ENCODE measurements around the gene ELAC1. TPM values are rescaled to one million over a fixed set of nuclear protein-coding genes. Genes with fewer than 3 reads are reported as not detected.

ELAC1 gene
- total and polyA plus RNA-seq, 2 of the 8 experiments (the other 6 are each of a cell fraction or from before 2014, with no cell fraction given) = 2.3 to 3.4 TPM

DNA sequence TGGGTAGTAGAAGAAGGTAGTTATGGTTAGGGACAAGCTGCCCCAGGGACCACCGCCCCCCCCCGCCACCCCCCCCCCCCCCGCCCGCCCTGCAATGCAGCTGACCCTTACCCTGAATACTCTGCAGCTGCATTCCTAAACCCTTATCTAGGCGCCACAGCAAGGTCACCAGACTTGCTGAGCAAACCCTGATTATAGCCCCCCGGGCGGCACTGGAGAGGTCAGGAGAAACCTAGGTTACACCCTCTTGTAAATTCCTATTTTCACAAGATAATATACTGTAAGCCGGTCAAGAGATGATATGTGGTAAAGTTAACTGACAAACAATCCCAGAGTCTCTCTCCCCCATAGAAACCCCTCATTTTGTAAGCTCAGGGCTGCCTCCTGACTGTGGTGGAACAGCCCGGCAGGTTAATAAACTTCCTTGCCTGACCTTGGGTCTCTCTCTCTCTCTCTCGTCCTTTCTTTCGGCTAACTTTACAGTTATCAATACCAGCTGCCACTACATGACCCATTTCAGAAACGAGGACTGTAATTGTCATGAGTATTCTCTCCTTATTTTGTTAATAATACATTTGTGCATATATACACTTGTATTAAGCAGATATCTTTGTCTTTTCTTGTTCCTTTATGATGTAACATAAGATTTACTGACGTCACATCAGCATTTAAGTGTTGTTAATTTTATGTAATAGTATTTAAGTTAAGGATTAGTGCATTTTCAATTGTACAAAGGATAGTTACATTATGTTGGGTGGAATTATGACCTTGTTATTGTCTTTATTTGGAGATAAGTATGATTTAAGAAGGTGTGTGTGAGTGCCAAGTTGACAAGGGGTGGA, 39.3 kb downstream of the ELAC1 start (continued):
- TF ChIP-seq, protein P1, sequence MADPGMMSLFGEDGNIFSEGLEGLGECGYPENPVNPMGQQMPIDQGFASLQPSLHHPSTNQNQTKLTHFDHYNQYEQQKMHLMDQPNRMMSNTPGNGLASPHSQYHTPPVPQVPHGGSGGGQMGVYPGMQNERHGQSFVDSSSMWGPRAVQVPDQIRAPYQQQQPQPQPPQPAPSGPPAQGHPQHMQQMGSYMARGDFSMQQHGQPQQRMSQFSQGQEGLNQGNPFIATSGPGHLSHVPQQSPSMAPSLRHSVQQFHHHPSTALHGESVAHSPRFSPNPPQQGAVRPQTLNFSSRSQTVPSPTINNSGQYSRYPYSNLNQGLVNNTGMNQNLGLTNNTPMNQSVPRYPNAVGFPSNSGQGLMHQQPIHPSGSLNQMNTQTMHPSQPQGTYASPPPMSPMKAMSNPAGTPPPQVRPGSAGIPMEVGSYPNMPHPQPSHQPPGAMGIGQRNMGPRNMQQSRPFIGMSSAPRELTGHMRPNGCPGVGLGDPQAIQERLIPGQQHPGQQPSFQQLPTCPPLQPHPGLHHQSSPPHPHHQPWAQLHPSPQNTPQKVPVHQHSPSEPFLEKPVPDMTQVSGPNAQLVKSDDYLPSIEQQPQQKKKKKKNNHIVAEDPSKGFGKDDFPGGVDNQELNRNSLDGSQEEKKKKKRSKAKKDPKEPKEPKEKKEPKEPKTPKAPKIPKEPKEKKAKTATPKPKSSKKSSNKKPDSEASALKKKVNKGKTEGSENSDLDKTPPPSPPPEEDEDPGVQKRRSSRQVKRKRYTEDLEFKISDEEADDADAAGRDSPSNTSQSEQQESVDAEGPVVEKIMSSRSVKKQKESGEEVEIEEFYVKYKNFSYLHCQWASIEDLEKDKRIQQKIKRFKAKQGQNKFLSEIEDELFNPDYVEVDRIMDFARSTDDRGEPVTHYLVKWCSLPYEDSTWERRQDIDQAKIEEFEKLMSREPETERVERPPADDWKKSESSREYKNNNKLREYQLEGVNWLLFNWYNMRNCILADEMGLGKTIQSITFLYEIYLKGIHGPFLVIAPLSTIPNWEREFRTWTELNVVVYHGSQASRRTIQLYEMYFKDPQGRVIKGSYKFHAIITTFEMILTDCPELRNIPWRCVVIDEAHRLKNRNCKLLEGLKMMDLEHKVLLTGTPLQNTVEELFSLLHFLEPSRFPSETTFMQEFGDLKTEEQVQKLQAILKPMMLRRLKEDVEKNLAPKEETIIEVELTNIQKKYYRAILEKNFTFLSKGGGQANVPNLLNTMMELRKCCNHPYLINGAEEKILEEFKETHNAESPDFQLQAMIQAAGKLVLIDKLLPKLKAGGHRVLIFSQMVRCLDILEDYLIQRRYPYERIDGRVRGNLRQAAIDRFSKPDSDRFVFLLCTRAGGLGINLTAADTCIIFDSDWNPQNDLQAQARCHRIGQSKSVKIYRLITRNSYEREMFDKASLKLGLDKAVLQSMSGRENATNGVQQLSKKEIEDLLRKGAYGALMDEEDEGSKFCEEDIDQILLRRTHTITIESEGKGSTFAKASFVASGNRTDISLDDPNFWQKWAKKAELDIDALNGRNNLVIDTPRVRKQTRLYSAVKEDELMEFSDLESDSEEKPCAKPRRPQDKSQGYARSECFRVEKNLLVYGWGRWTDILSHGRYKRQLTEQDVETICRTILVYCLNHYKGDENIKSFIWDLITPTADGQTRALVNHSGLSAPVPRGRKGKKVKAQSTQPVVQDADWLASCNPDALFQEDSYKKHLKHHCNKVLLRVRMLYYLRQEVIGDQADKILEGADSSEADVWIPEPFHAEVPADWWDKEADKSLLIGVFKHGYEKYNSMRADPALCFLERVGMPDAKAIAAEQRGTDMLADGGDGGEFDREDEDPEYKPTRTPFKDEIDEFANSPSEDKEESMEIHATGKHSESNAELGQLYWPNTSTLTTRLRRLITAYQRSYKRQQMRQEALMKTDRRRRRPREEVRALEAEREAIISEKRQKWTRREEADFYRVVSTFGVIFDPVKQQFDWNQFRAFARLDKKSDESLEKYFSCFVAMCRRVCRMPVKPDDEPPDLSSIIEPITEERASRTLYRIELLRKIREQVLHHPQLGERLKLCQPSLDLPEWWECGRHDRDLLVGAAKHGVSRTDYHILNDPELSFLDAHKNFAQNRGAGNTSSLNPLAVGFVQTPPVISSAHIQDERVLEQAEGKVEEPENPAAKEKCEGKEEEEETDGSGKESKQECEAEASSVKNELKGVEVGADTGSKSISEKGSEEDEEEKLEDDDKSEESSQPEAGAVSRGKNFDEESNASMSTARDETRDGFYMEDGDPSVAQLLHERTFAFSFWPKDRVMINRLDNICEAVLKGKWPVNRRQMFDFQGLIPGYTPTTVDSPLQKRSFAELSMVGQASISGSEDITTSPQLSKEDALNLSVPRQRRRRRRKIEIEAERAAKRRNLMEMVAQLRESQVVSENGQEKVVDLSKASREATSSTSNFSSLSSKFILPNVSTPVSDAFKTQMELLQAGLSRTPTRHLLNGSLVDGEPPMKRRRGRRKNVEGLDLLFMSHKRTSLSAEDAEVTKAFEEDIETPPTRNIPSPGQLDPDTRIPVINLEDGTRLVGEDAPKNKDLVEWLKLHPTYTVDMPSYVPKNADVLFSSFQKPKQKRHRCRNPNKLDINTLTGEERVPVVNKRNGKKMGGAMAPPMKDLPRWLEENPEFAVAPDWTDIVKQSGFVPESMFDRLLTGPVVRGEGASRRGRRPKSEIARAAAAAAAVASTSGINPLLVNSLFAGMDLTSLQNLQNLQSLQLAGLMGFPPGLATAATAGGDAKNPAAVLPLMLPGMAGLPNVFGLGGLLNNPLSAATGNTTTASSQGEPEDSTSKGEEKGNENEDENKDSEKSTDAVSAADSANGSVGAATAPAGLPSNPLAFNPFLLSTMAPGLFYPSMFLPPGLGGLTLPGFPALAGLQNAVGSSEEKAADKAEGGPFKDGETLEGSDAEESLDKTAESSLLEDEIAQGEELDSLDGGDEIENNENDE (IDR thresholded peaks at IDR 0.05; ENCODE audit: insufficient replicate concordance, low read length) = no peak
- TF ChIP-seq RAD21 (IDR thresholded peaks at IDR 0.05 in 1 of 2, conservative IDR thresholded peaks at IDR 0.05 in 1 of 2; ENCODE audit: low read depth in 2 of 2, low read length in 2 of 2) = peak in 1 of 2 experiments; percentile 10; a peak in 1 of 4 replicates

All from H1 (cell line).